Upper lobe of left lung (tissue), 6 donors: ENCODE data around the gene RAB29. TPM values are rescaled to one million over a fixed set of nuclear protein-coding genes. Genes with fewer than 3 reads are reported as not detected.
"Not testable (repeated sequence)": the region's sequence is repeated elsewhere in the genome, so short reads cannot be mapped to it uniquely, and the experiment has no call there.

Experiments
- ATAC-seq, 2 donors: fragments of 200-7000 bp; cut with Tn5 transposase; one replicate each; pipeline ENCODE4 v1.9.1; 2022; ENCODE audit warnings: mild to moderate bottlenecking in 2 of 2, moderate library complexity in 2 of 2; ENCODE audit not compliant: low FRiP score in 2 of 2
- DNase-seq, 2 donors: peaks; one replicate each; pipeline ENCODE4 v3.0.0-alpha.2; 2019 to 2020
- H3K27ac ChIP-seq, 4 donors: fragments of 200-600 bp; sonication (generic); one replicate each; pipeline ENCODE4 v1.5.1; 2016 to 2019
- H3K27me3 ChIP-seq, 4 donors: fragments of 200-600 bp; sonication (generic); one replicate each; pipeline ENCODE4 v1.5.1; 2017 to 2019
- H3K36me3 ChIP-seq, 4 donors: fragments of 200-600 bp; sonication (generic); one replicate each; pipeline ENCODE4 v1.5.1; 2016 to 2019
- H3K4me1 ChIP-seq, 4 donors: fragments of 200-600 bp; sonication (generic); one replicate each; pipeline ENCODE4 v1.5.1; 2018 to 2019
- H3K4me3 ChIP-seq, 4 donors: fragments of 200-600 bp; sonication (generic); one replicate each; pipeline ENCODE4 v1.5.1; 2017 to 2019; ENCODE audit warnings: mild to moderate bottlenecking in 2 of 4, moderate library complexity in 1 of 4
- H3K9me3 ChIP-seq, 4 donors: fragments of 200-600 bp; sonication (generic); one replicate each; pipeline ENCODE4 v1.5.1; 2018 to 2019
- EP300 ChIP-seq, 4 donors: sonication (generic); formaldehyde crosslinking; IDR thresholded peaks; one replicate each; pipeline ENCODE4 v1.5.1; 2017; ENCODE audit warnings: antibody characterized with exemption in 4 of 4, control low read depth in 2 of 4
- POLR2A ChIP-seq, 4 donors: fragments of 450-650 bp; IDR thresholded peaks; one replicate each; pipeline ENCODE4 v1.5.1; 2016 to 2017; ENCODE audit warnings: antibody characterized with exemption in 4 of 4, mild to moderate bottlenecking in 2 of 4
- POLR2AphosphoS5 ChIP-seq, 2 donors: sonication (generic); formaldehyde crosslinking; IDR thresholded peaks; one replicate each; pipeline ENCODE4 v1.5.1; 2017; ENCODE audit warnings: antibody characterized with exemption in 2 of 2
- whole genome bisulfite sequencing, 2 donors: methylation state at CpG; one replicate each; pipeline ENCODE4 v1.1.5; 2017 to 2018; 5-methylcytosine and 5-hydroxymethylcytosine counted together
- total RNA-seq, 6 donors: library from RNA; depleted of rRNA in 4 of 6; stranded (reverse); fragments of >200 nt in 4 of 6; gene quantifications; one replicate each; pipeline versions ENCODE4 v1.1.0 to v1.2.1, GENCODE V29; 2016 to 2021
- TF ChIP-seq, protein P1 (sequence below), 6 experiments: fragments of 450-650 bp in 4 of 6; fragments of 200-600 bp in 2 of 6; sonication (generic) in 2 of 6; IDR thresholded peaks; one replicate each; pipeline ENCODE4 v1.5.1; 2016 to 2019; ENCODE audit warnings: antibody characterized with exemption in 6 of 6
- donor health status: DM: no; HTN: no; CAD: no; lungs with moderate emphysema.
- donor health status: DM: no; HTN: yes; CAD: no; lungs with severe emphysema.

The RAB29 gene
- total RNA-seq, 6 donors from 2014 or later, result 17.8 to 27.6 (median 25.1) TPM

DNA sequence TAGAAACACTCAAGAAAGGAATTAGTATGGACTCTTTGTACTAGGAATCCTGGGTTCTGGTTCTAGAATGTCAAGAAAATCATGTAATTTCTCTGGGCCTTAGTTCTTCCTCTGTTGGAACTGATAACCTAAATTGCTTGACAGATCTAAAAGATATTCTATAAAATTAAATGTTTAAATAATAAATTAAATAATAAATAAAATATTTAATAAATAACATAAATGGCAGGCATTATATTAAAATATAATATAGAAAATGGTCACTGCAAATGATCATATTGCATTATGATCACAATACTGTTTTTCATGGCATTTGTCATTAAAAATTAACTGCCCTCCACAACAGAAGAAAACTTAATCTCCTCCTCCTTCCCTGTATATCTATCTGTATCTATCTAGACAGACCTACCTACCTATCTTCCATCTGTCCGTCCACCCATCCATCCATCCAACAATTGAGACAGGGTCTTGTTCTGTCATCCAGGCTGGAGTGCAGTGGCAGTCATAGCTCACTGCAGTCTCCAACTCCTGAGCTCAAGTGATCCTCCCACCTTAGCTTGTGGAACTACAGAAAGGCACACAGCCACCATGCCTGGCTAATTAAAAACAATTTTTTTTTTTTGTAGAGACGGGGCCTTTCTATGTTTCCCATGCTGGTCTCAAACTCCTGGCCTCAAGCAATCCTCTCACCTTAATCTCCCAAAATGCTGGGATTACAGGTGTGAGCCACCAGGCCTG, 41.7 kb downstream of the RAB29 start:
- DNase-seq (no peak), ATAC-seq (no peak)
- Histone ChIP-seq H3K27me3 (no peaks in the 10 kb centered on the region), H3K9me3 (no peaks in the 10 kb centered on the region), H3K4me3 (no peak overlapping the region), H3K27ac (no peak overlapping the region), H3K36me3 (peaks cover 0 to 17% (median 0%) of the 10 kb centered on the region in 4 donors), H3K4me1 (peaks cover 0 to 9% (median 7%) of the 10 kb centered on the region in 4 donors)
- WGBS, 2 donors, result 87 to 90% methylated on average over 2 of the region's 2 CpGs
- TF ChIP-seq EP300 (IDR thresholded peaks at IDR 0.05), result no peak

DNA sequence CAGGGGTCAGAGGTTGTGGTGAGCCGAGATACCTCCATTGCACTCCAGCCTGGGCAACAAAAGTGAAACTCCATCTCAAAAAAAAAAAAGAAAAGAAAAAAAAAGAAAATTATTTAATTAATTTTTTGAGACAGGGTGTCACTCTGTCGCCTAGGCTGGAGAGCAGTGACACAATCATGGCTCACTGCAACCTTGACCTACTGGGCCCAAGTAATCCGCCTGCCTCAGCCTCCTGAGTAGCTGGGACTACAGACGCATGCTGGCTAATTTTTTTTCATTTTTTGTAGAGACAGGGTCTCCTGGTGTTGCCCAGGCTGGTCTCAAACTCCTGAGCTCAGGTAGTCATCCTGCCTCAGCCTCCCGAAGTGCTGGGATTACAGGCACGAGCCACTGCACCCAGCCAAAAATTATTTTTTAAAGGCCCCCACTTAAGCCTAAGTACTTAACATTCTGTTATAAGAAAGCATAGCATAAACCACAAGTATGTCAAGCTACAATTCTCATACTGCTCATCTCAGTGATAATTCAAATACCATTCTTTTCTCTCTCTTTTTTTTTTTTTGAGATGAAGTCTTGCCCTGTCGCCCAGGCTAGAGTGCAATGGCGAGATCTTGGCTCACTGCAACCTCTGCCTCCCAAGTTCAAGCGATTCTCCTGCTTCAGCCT, 45.2 kb downstream of the RAB29 start:
- no peaks in the 10 kb centered on the region for H3K9me3 ChIP-seq
- ATAC-seq (no peak), DNase-seq (no peak)
- no peak overlapping the region for H3K27ac ChIP-seq
- TF ChIP-seq, protein P1, sequence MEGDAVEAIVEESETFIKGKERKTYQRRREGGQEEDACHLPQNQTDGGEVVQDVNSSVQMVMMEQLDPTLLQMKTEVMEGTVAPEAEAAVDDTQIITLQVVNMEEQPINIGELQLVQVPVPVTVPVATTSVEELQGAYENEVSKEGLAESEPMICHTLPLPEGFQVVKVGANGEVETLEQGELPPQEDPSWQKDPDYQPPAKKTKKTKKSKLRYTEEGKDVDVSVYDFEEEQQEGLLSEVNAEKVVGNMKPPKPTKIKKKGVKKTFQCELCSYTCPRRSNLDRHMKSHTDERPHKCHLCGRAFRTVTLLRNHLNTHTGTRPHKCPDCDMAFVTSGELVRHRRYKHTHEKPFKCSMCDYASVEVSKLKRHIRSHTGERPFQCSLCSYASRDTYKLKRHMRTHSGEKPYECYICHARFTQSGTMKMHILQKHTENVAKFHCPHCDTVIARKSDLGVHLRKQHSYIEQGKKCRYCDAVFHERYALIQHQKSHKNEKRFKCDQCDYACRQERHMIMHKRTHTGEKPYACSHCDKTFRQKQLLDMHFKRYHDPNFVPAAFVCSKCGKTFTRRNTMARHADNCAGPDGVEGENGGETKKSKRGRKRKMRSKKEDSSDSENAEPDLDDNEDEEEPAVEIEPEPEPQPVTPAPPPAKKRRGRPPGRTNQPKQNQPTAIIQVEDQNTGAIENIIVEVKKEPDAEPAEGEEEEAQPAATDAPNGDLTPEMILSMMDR (IDR thresholded peaks at IDR 0.05), result no peak
- TF ChIP-seq POLR2AphosphoS5 (IDR thresholded peaks at IDR 0.05) (no peak), EP300 (IDR thresholded peaks at IDR 0.05) (no peak), POLR2A (IDR thresholded peaks at IDR 0.05) (no peak)
- no peaks in the 10 kb centered on the region for H3K27me3 ChIP-seq
- no peak overlapping the region for H3K4me3 ChIP-seq
- H3K36me3 ChIP-seq, result peaks cover 0 to 32% (median 10%) of the 10 kb centered on the region in 4 donors
- whole genome bisulfite sequencing, 2 donors, result 93 to 95% methylated on average over 9 of the region's 9 CpGs
- H3K4me1 ChIP-seq, result peaks cover 4 to 9% (median 7%) of the 10 kb centered on the region in 4 donors

DNA sequence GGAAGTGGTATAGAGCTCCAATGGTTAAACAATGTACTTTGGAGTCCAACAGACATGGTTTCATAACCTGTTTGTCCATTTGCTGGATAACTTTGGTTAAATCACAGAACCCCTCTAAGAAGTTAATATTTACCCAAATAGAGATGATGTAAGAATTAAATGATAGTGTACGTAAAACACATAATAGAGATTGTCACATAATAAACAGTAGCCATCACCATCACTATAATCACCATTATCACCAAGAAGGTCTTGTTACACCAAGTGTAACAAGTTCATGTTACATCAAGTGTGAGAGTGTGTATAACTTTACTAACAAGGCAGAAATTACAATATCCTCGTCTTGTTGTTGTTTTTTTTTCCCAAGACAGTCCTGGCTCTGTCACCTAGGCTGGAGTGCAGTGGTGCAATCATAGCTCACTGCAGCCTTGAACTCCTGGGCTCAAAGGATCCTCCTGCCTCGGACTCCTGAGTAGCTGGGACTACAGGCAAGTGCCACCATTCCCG, 48.6 kb downstream of the RAB29 start:
- peaks cover 0 to 4% (median 0%) of the 10 kb centered on the region in 4 donors for H3K4me1 ChIP-seq
- 80 to 87% methylated on average over 4 of the region's 4 CpGs for WGBS, 2 donors
- no peak for DNase-seq
- no peak for TF ChIP-seq POLR2A (IDR thresholded peaks at IDR 0.05)
- TF ChIP-seq, protein P1 (IDR thresholded peaks at IDR 0.05), result no peak
- no peak for TF ChIP-seq POLR2AphosphoS5 (IDR thresholded peaks at IDR 0.05)
- TF ChIP-seq EP300 (IDR thresholded peaks at IDR 0.05), result no peak
- no peaks in the 10 kb centered on the region for H3K27me3 ChIP-seq
- no peaks in the 10 kb centered on the region for H3K9me3 ChIP-seq
- ATAC-seq, result no peak
- H3K27ac ChIP-seq, result no peak overlapping the region
- no peak overlapping the region for H3K4me3 ChIP-seq
- H3K36me3 ChIP-seq, result peaks cover 7 to 63% (median 13%) of the 10 kb centered on the region in 4 donors

DNA sequence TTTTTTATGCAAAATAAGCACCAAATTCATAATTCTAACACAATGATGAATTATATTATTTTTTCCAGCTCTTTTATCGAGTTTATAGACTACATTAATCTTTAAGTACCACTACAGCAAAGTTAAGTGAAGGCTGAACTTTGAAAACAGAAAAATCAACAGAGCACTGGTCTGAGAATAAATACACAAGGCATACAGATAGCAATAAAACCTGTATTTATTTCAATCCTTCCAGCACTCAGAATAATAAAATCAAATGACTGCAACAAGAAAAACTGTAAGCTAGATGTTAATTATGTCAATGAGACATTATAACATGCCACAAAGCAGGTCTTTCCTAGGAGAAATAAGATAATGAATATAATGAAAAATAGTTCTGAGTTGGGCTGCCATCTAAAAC, 49.8 kb downstream of the RAB29 start:
- no peak for DNase-seq
- WGBS, 2 donors, result 46 to 69% methylated on average over 1 of the region's 1 CpG
- TF ChIP-seq POLR2A (IDR thresholded peaks at IDR 0.05) (no peak), POLR2AphosphoS5 (IDR thresholded peaks at IDR 0.05) (no peak), EP300 (IDR thresholded peaks at IDR 0.05) (no peak)
- TF ChIP-seq, protein P1 (IDR thresholded peaks at IDR 0.05), result no peak

DNA sequence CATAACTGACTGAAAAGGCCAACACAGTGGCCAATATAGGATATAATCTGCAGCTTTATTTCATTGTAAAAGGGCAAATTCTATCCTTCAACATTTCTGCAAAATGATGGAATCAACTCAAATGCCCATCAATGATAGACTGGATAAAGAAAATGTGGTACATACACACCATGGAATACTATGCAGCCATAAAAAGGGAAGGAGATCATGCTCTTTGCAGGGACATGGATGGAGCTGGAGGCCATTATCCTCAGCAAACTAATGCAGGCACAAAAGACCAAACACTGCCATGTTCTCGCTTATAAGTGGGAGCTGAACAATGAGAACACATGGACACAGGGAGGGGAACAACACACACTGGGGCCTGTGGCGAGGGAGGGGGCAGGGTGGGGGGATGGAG, 54.5 kb downstream of the RAB29 start:
- DNase-seq, H3K9me3 ChIP-seq, ATAC-seq, H3K4me3 ChIP-seq, H3K27me3 ChIP-seq, H3K4me1 ChIP-seq, H3K27ac ChIP-seq: not testable (repeated sequence)
- WGBS, 2 donors, result 50 to 97% methylated on average over 2 of the region's 2 CpGs
- peaks cover 30 to 94% (median 44%) of the 10 kb centered on the region in 4 donors for H3K36me3 ChIP-seq

More for the DNA sequence above, 49.8 kb downstream of the RAB29 start:
- Histone ChIP-seq H3K4me3 (no peak overlapping the region), H3K27ac (no peak overlapping the region), H3K36me3 (peaks cover 9 to 75% (median 23%) of the 10 kb centered on the region in 4 donors), H3K9me3 (no peaks in the 10 kb centered on the region), H3K4me1 (peaks cover 0 to 4% (median 0%) of the 10 kb centered on the region in 4 donors), H3K27me3 (no peaks in the 10 kb centered on the region)
- no peak for ATAC-seq
